NCI-H748 (cell line): ENCODE results near the gene NR2E1.

Source experiments
- DNase-seq: peaks from one replicate; lab custom pipeline; 2025; ENCODE audit not compliant: unreplicated experiment; lab: John Stamatoyannopoulos, UW

The NR2E1 gene

GRCh38 chr6:108203189-108204112 is 37.6 kb downstream of the NR2E1 start:
- no peak for DNase-seq

- DNase-seq: no peak
Measured at GRCh38 chr6:108207013-108207412, 41.2 kb downstream of the NR2E1 start.

GRCh38 chr6:108209738-108210137 is 43.9 kb downstream of the NR2E1 start:
- no peak for DNase-seq

GRCh38 chr6:108210556-108210955 is 44.7 kb downstream of the NR2E1 start:
- no peak for DNase-seq

- no peak for DNase-seq
Measured at GRCh38 chr6:108211671-108212070, 45.8 kb downstream of the NR2E1 start.

GRCh38 chr6:108222064-108222463 is 56.2 kb downstream of the NR2E1 start:
- DNase-seq: no peak

- DNase-seq: no peak
Measured at GRCh38 chr6:108222504-108222903, 56.7 kb downstream of the NR2E1 start.

GRCh38 chr6:108227290-108227689 is 61.5 kb downstream of the NR2E1 start:
- no peak for DNase-seq

- DNase-seq: no peak
Measured at GRCh38 chr6:108228416-108228815, 62.6 kb downstream of the NR2E1 start.

- DNase-seq: no peak
Measured at GRCh38 chr6:108235127-108235526, 69.3 kb downstream of the NR2E1 start.

- DNase-seq: no peak
Measured at GRCh38 chr6:108236791-108237190, 71.0 kb downstream of the NR2E1 start.

- no peak for DNase-seq
Measured at GRCh38 chr6:108238322-108238721, 72.5 kb downstream of the NR2E1 start.
